Endothelial cell of umbilical vein (primary cell): ENCODE measurements around the gene NCK1. TPM values are rescaled to one million over a fixed set of nuclear protein-coding genes. Genes with fewer than 3 reads are reported as not detected.
"Not testable (repeated sequence)": the region's sequence is repeated elsewhere in the genome, so short reads cannot be mapped to it uniquely, and the experiment has no call there.

ENCODE experiments used
- BruUV-seq: library from RNA; stranded (reverse); fragments of 400-500 nt; replicated peaks from 2 replicates; lab custom pipeline; 2021; lab: Mats Ljungman, UMichigan
- CTCF ChIA-PET: fragments of 300-600, 350-600 bp; sonication (Branson Sonifier 250); formaldehyde crosslinking; loops from one replicate; lab custom pipeline; 2021; ENCODE audit warnings: antibody characterized with exemption, inconsistent platforms; lab: Charles Lee
- POLR2A ChIA-PET: fragments of 300-600, 350-600 bp; sonication (Branson Sonifier 250); formaldehyde crosslinking; loops from one replicate; lab custom pipeline; 2021; ENCODE audit warnings: antibody characterized with exemption, inconsistent platforms; lab: Charles Lee
- DNase-seq: peaks from one replicate; pipeline ENCODE4 v3.0.0-alpha.2; 2011; ENCODE audit warnings: low read depth, low spot score
- FAIRE-seq: peaks from 2 replicates; lab custom pipeline; 2011; peaks lifted over from hg19 to GRCh38; lab: Jason Lieb, UNC
- H2AFZ ChIP-seq: 2 replicates; pipeline ENCODE4 v1.6.0; 2012; ENCODE audit warnings: low read depth, low read length, control low read depth, inconsistent platforms
- H3K27ac ChIP-seq: 2 replicates; pipeline ENCODE4 v1.5.1; 2011; ENCODE audit warnings: low read depth, mild to moderate bottlenecking, control low read depth, low read length, moderate library complexity; ENCODE audit not compliant: insufficient read depth
- H3K27me3 ChIP-seq, 2 experiments: 2 replicates each; pipeline versions ENCODE4 v1.6.0 to v1.6.1; 2011; ENCODE audit warnings: low read length in 2 of 2, mixed read lengths in 1 of 2; ENCODE audit not compliant: control insufficient read depth in 2 of 2, insufficient read depth in 2 of 2
- H3K36me3 ChIP-seq, 2 experiments: 2 replicates in 1 of 2; 3 replicates in 1 of 2; pipeline ENCODE4 v1.5.1; 2011; ENCODE audit warnings: low read length in 2 of 2, mild to moderate bottlenecking in 1 of 2, moderate library complexity in 1 of 2; ENCODE audit not compliant: control insufficient read depth in 2 of 2, insufficient read depth in 2 of 2; ENCODE audit errors: extremely low read depth in 1 of 2
- H3K4me1 ChIP-seq: 3 replicates; pipeline ENCODE4 v1.5.1; 2011; ENCODE audit warnings: mild to moderate bottlenecking, low read length; ENCODE audit not compliant: control insufficient read depth, insufficient read depth; ENCODE audit errors: extremely low read depth
- H3K4me2 ChIP-seq: 2 replicates; pipeline ENCODE4 v1.6.1; 2011; ENCODE audit warnings: low read length, control low read depth, mixed read lengths; ENCODE audit not compliant: insufficient read depth
- H3K4me3 ChIP-seq, 3 experiments: fragments of 200-600 bp in 1 of 3; sonication (generic), shearing (Covaris generic) in 1 of 3; replicated peaks in 1 of 3; 2 replicates each; pipeline ENCODE4 v1.5.1; 2011 to 2016; ENCODE audit warnings: control low read depth in 3 of 3, low read length in 3 of 3, mild to moderate bottlenecking in 2 of 3, inconsistent platforms in 1 of 3, low read depth in 1 of 3, moderate library complexity in 1 of 3; ENCODE audit not compliant: insufficient read depth in 1 of 3
- H3K79me2 ChIP-seq: 2 replicates; pipeline ENCODE4 v1.6.0; 2012; ENCODE audit warnings: low read length, inconsistent platforms; ENCODE audit not compliant: control insufficient read depth, insufficient read depth
- H3K9ac ChIP-seq: replicated peaks from 2 replicates; pipeline ENCODE3; 2011; ENCODE audit warnings: low read length, control low read depth; ENCODE audit not compliant: insufficient read depth; ENCODE audit errors: extremely low read depth
- H3K9me1 ChIP-seq: replicated peaks from 3 replicates; pipeline ENCODE4 v1.6.0; 2011; ENCODE audit warnings: mild to moderate bottlenecking, low read length; ENCODE audit not compliant: control insufficient read depth, insufficient read depth; ENCODE audit errors: extremely low read depth
- H3K9me3 ChIP-seq: replicated peaks from 2 replicates; pipeline ENCODE4 v1.5.1; 2012; ENCODE audit warnings: low read length, inconsistent platforms; ENCODE audit not compliant: control insufficient read depth, insufficient read depth
- H4K20me1 ChIP-seq: replicated peaks from 2 replicates; pipeline ENCODE3; 2011; ENCODE audit warnings: mild to moderate bottlenecking, low read length; ENCODE audit not compliant: control insufficient read depth, insufficient read depth; ENCODE audit errors: extremely low read depth
- CTCF ChIP-seq, 2 donors: IDR thresholded peaks; 1 replicate in 1 of 2; 2 replicates in 1 of 2; pipeline ENCODE4 v1.5.1; 2011; ENCODE audit warnings: low read length in 2 of 2, mild to moderate bottlenecking in 2 of 2, moderate library complexity in 2 of 2, control low read depth in 1 of 2, inconsistent platforms in 1 of 2, low read depth in 1 of 2; ENCODE audit not compliant: insufficient read depth in 1 of 2; ENCODE audit errors: extremely low read depth in 1 of 2
- EZH2 ChIP-seq: IDR thresholded peaks from 2 replicates; pipeline ENCODE4 v1.6.1; 2012; ENCODE audit warnings: borderline replicate concordance, low read depth, mild to moderate bottlenecking, moderate library complexity, low read length, inconsistent platforms; ENCODE audit not compliant: severe bottlenecking
- FOS ChIP-seq: IDR thresholded peaks from 2 replicates; pipeline ENCODE4 v1.6.1; 2011; ENCODE audit warnings: mild to moderate bottlenecking, low read length, moderate library complexity, borderline replicate concordance; ENCODE audit not compliant: insufficient read depth
- GATA2 ChIP-seq: IDR thresholded peaks from 2 replicates; pipeline ENCODE4 v1.7.0; 2011; ENCODE audit warnings: low read depth, mild to moderate bottlenecking, moderate library complexity, mixed read lengths, low read length; ENCODE audit not compliant: insufficient read length, insufficient read depth
- JUN ChIP-seq: IDR thresholded peaks from 2 replicates; pipeline ENCODE4 v1.6.1; 2011; ENCODE audit warnings: borderline replicate concordance, low read depth; ENCODE audit not compliant: insufficient read length, insufficient read depth
- MAX ChIP-seq: IDR thresholded peaks from 2 replicates; pipeline ENCODE4 v1.6.1; 2011; ENCODE audit not compliant: insufficient read depth, insufficient read length
- MYC ChIP-seq: IDR thresholded peaks from one replicate; pipeline ENCODE4 v1.6.1; 2011; ENCODE audit warnings: mild to moderate bottlenecking, low read depth, low read length
- POLR2A ChIP-seq: IDR thresholded peaks from 2 replicates; pipeline ENCODE4 v1.6.1; 2012; ENCODE audit warnings: low read depth, mild to moderate bottlenecking, control low read depth, low read length
- POLR2AphosphoS5 ChIP-seq: IDR thresholded peaks from 2 replicates; pipeline ENCODE4 v1.6.1; 2012; ENCODE audit warnings: low read depth, mild to moderate bottlenecking, control low read depth, low read length, moderate library complexity; ENCODE audit not compliant: insufficient read depth
- dilution Hi-C: fragments of 300-500 bp; cut with MboI; formaldehyde crosslinking; loops from one replicate; pipeline ENCODE4 v1.15.0; 2019; ENCODE audit warnings: low sequenced_read_pairs; ENCODE audit not compliant: extremely low pct_ligation_motif_present
- intact Hi-C: fragments of 100-400 bp; cut with micrococcal nuclease; formaldehyde crosslinking; loops from one replicate; pipeline ENCODE4 v1.10.0; 2022
- polyA plus RNA-seq, 4 experiments: library from polyadenylated mRNA; depleted of rRNA in 3 of 4; stranded (reverse) in 3 of 4; unstranded in 1 of 4; fragments of >200 nt; gene quantifications; 2 replicates each; pipeline versions ENCODE4 v1.2.1 to v1.2.3, GENCODE V29; 2011 to 2012; ENCODE audit warnings: missing spikeins in 1 of 4
- total RNA-seq: library from RNA; stranded (reverse); gene quantifications from 2 replicates; pipeline ENCODE4 v1.2.3, GENCODE V29; 2021

Gene NCK1
- total and polyA plus RNA-seq, 2 donors (not counting 3 experiments of a cell fraction or from before 2014, with no cell fraction given): 19.3 to 52.2 TPM

- H3K4me3 ChIP-seq, BruUV-seq, DNase-seq, H4K20me1 ChIP-seq, POLR2A ChIA-PET, H3K4me1 ChIP-seq, H3K27me3 ChIP-seq, H2AFZ ChIP-seq, H3K36me3 ChIP-seq, H3K27ac ChIP-seq, dilution Hi-C loops, H3K9me3 ChIP-seq, FAIRE-seq, H3K4me2 ChIP-seq, H3K9me1 ChIP-seq, CTCF ChIA-PET, intact Hi-C loops, H3K9ac ChIP-seq: not testable (repeated sequence)
- peaks cover 85% of the 10 kb centered on the region for H3K79me2 ChIP-seq
Measured at GRCh38 chr3:136872258-136872657, 10.2 kb downstream of the NCK1 start.

- FAIRE-seq, H3K4me1 ChIP-seq, H3K4me2 ChIP-seq, H3K4me3 ChIP-seq, H4K20me1 ChIP-seq, CTCF ChIA-PET, H3K9me1 ChIP-seq, H3K27ac ChIP-seq, H3K27me3 ChIP-seq, POLR2A ChIA-PET, H3K9me3 ChIP-seq, BruUV-seq, H3K9ac ChIP-seq, DNase-seq, H3K36me3 ChIP-seq, H2AFZ ChIP-seq, dilution Hi-C loops, intact Hi-C loops: not testable (repeated sequence)
- peaks cover 84% of the 10 kb centered on the region for H3K79me2 ChIP-seq
Measured at GRCh38 chr3:136879510-136879909, 17.5 kb downstream of the NCK1 start.

GRCh38 chr3:136882571-136882970 lies 20.6 kb downstream of the NCK1 start:
- Histone ChIP-seq H3K36me3 (no peaks in the 10 kb centered on the region), H3K9me3 (no peaks in the 10 kb centered on the region), H3K79me2 (peaks cover 93% of the 10 kb centered on the region), H2AFZ (no peak overlapping the region), H3K4me3 (no peak overlapping the region), H3K9ac (no peak overlapping the region), H3K4me2 (no peak overlapping the region), H3K27me3 (no peaks in the 10 kb centered on the region), H3K27ac (no peak overlapping the region), H4K20me1 (peaks cover 3% of the 10 kb centered on the region), H3K4me1 (peaks cover 10% of the 10 kb centered on the region), H3K9me1 (no peaks in the 10 kb centered on the region)
- ChIA-PET POLR2A (no interaction called here), CTCF (interaction anchor here (1.4 to 2.4 kb wide), 2 partner anchors 38 to 131 kb away, joined by 3 to 6 read pairs; no protein-coding TSS in a partner anchor)
- no peak for TF ChIP-seq MYC
- TF ChIP-seq GATA2: no peak
- TF ChIP-seq FOS: no peak
- TF ChIP-seq POLR2A: no peak
- no peak for TF ChIP-seq CTCF (IDR thresholded peaks at IDR 0.05; ENCODE audit: extremely low read depth in 1 of 2, insufficient read depth in 1 of 2, low read depth in 1 of 2, low read length in 2 of 2)
- no peak for TF ChIP-seq EZH2
- no peak for TF ChIP-seq POLR2AphosphoS5
- no peak for TF ChIP-seq JUN
- TF ChIP-seq MAX: no peak
- intact Hi-C loops (no loop called here), dilution Hi-C loops (no loop called here)
- BruUV-seq: no TSS peak
- no peak for DNase-seq
- FAIRE-seq: no peak
